HG02852 (cell line): Measurements from ENCODE around the gene MAPKAP1.

Source experiments
- ATAC-seq: cut with Tn5 transposase; IDR thresholded peaks from one replicate; pipeline ENCODE4 v1.9.1; 2021; ENCODE audit warnings: mild to moderate bottlenecking, moderate library complexity; ENCODE audit not compliant: unreplicated experiment

MAPKAP1 gene

DNA sequence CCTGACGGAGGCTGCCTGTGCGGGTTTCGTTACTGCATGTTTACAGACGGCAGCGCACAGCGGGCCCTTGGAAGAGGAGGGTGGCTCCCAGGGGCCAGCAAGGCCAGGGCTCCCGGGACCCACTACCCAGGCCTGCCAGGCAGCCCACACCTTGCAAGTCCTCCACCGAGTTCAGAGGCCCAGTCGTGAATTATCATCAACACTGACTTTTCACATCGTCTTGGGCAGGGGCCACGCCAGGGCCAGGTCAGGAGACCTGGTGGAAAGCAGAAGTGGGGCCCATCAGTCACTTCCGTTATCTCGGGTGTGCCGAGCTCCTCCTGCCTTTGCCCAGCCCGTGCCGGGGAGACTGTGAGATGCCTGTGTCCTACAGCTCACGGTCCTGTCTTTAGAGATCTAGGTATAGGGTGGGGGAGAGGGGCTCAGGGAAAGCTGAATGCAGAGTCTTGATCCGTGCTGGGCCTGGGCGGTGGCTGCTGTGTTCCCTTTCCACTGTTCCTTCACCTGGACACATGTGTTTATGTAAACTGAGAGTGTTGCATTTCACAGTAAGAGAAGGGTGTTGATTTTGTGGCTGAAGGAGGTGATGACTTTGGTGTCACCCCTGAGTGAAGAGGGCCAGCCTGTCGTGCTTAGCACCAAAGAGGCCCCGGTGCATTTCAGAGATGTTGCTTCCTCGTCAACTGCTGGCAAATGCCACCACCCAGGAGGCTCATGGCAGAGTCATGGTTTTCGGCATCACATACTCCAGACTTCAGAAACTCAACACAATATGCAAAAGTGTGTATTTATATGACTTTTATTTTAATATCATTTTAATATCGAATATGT lies 270.2 kb downstream of the MAPKAP1 start:
- no peak for ATAC-seq

DNA sequence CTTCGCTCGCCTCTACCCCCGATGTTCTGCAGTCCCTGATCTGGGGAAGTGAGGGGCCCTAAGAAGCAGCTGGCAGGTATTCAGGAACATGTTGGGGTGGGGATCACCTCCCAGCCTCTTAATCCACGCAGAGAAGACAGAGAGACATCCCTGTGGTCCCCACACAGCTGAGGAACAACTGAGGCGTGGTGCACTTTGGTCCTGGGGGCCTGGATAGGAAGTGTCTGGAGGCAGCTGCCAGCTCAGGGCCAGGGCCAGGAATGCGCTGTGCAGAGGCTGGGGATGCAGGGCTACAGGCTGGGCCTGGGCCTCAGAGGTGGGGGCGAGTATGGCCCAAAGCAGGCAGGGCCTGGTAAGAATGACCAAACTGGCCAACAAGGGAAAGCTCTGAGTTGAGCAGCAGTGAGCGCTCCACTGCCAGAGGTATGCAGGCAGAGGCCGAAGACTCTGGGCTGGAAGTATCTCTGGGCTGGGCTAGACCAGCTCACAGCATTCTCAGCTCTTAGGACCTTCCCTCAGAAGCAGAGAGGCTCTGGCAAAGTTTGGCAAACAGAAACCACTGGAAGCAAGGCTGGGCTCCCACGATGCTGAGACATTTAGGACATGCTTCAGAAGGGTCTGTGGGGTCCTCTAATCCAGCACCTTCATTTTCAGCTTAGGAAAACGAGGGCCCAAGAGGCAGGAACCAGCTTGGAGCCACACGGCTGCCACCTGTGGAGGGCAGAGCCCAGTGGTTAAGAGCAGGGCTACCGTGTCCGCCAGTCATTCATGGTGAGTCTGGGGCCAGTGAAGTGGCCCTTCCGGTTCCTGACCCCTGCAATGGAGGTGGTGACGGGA lies 271.0 kb downstream of the MAPKAP1 start:
- ATAC-seq: no peak

GRCh38 chr9:125434986-125435775 lies 271.8 kb downstream of the MAPKAP1 start:
- ATAC-seq: no peak

DNA sequence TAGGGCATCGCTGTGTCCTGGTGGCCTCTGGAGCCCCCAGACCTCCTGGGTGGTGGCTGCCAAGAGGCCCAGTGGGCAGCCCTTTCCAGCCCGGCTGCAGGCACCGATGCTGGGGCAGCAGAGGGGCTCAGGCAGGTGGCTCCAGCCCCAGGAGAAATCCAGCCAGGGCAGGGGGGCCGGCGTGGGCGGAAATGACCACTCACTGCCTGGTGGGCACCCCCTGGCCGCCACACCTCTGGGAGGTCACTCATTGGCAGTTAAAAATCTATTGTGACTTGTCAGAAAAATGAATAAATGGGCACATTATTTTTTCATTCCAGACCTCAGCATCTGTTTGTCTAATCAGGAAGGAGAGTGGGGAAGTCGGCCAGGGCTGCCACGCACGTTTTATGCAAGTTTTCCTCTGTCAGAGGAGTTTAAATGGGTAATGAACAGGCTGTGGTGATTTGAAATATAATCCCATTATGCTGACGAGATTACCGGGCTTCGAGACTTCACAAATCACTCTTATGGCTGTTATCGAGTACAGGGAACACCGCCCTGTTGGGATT lies 273.5 kb downstream of the MAPKAP1 start:
- ATAC-seq: no peak

DNA sequence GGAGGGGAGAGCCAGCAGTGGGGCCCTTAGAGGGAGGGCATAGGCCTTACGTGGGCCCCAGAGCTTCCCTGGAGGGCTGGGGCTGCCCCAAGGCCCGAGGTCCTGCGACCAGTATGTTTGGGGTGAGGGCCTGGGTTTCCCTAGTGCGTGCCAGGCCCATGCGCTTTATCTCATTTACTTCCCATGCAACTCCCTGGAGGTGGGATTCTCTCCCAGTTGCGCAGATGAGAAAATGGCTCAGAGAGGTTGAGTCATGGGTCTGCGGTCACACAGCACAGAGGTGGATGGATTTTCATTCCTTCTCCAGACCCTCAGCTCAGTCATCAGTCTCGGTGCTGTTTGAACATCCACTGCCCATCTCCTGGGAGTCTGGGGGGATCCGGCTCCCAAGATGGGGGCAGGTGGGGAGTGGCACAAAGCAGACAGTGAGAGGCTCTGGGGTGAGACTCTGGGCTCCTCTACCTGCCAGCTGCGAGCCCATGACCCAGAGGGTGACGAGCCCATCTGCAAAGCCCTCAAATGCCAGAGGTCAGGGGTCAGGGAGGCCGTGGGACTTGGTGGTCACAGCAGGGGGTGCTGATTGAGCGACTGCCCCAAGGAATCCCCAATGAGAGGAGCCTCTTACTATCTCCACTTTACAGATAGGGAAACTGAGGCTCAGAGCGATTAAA lies 274.2 kb downstream of the MAPKAP1 start:
- no peak for ATAC-seq

GRCh38 chr9:125431741-125432271 lies 275.2 kb downstream of the MAPKAP1 start:
- ATAC-seq: no peak

DNA sequence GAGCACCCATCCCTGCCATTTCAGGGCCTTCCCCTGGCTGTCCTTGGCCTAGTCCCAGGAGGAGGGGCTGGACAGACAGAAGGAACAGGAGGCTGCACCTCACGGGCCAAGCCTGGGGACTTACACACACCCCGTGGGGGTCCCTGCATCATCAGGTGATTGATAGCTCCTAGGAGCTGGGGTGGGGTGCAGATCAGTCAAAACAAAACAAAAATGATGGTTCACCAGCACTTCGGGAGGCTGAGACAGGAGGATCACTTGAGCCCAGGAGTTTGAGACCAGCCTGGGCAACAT lies 276.0 kb downstream of the MAPKAP1 start:
- no peak for ATAC-seq

DNA sequence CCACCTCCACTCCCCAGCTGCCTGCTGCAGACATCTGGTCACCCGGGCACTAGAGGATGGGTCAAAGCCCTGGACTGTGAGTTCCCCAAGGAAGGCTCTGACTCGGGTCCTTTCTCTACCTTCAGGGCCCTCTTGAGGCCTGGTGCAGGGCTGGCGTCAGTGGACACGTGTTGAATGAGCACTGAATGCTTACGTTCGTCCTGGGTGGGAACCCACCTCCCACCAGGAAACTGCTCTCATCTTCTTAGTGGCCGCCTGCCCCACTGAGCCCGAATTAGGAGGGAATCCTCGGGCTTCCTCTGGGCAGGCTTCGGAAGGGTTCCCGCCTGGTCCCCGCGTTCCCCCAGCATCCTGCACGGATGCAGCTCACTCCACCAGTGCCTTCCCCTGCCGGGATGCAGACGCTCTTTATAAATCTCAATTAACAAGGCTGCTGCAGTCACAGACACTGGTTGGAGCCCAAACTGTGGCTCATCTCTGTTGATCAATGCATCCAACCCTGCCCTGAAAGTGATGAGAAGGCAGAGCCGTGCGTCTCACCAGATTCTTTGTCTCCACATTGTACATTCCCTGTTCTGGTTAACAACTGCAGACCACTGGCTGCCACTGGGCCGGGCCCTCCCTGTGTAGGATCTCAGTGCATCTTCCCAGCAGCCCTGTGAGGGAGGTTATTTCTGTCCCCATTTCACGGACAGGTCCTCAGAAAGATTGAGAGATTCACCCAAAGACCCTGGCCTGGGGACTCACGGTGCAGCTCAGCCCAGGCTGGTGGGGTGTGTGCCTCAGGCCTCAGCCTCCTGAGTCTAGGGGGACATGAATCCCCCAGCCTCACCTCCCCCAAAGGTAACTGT lies 276.6 kb downstream of the MAPKAP1 start:
- no peak for ATAC-seq

- ATAC-seq: no peak
Measured at GRCh38 chr9:125429476-125430160, 277.4 kb downstream of the MAPKAP1 start.

GRCh38 chr9:125428902-125429467 lies 278.0 kb downstream of the MAPKAP1 start:
- ATAC-seq: no peak

DNA sequence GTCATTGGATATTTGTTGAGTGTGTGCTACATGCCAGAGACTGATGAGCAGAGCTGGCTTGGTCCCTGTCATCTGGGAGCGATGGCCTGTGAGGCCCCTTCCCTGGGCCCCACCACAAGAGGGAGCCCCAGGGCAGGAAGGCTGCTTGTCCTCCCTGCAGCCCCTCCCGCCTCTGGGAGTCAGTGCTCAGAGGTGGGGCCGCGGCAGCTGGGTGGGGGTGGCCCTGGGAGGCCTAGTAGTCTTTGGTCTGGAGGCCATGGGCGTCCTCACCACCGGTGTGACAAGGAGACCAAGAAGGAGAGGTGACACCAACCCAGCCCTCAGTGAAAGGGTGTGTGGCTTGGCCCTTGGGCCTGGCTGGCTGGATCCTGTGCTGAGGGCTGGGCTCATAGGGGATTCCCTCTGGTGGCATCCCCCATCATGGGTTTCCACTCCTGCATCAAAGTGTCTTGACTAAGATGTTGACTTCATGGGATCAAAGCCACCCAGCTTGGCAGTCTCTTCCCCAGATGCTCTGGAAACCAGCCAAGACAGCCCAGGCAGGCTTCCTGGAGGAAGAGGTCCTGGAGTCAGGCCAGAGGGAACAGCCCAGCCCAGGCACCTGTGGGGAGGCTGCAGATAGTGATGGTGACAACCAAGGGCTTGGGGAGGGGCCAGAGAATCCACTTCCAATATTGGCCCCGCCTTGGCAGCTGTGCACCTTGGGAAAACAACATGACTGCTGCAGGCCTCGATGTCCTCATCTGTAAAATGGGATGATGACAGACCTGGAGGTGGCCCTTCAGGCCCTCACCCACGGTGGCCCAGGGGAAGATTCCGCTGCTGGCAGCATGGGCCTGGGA lies 278.7 kb downstream of the MAPKAP1 start:
- ATAC-seq: no peak

DNA sequence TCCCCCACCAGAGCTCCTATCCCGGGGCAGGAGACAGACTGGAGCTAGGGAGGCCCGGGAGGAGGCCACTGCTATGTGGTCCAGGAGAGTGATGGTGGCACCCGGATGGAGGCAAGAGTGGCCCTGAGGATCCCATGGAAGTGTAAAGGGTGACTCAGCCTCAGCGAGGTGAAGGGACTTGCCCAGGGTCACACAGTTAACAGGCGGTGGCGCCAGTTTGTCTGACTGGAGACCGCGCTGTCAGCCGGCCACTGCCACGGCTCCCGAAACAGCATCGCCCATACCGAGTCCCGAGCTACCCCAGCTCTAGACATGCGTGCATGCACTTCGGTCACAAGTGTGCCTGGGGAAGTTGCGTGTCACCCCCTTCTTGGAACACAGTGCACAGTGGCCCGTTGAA lies 279.5 kb downstream of the MAPKAP1 start:
- ATAC-seq: no peak

- ATAC-seq: no peak
Measured at GRCh38 chr9:125426926-125427325, 280.1 kb downstream of the MAPKAP1 start.

- no peak for ATAC-seq
Measured at GRCh38 chr9:125425901-125426515, 281.0 kb downstream of the MAPKAP1 start.

GRCh38 chr9:125425170-125425897 lies 281.7 kb downstream of the MAPKAP1 start:
- ATAC-seq: no peak

DNA sequence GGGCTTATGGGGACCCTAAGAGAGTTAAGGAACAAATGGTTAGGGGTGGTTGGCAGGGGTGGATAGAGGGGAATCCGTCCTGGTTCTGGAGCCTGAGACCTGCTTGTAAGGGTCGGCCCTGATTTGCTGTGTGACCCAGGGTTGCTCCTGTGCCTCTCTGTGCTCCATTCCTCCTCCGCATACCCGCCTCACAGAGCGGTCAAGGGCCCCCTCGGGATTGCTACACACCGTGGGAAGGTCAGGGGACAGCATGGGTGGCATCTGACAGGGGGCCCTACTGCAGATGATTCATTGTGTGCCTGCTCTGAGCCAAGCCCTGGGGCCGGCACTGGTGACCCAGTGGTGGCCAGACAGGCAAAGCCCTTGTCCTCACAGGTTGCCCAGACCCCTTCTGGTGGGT lies 283.0 kb downstream of the MAPKAP1 start:
- no peak for ATAC-seq

DNA sequence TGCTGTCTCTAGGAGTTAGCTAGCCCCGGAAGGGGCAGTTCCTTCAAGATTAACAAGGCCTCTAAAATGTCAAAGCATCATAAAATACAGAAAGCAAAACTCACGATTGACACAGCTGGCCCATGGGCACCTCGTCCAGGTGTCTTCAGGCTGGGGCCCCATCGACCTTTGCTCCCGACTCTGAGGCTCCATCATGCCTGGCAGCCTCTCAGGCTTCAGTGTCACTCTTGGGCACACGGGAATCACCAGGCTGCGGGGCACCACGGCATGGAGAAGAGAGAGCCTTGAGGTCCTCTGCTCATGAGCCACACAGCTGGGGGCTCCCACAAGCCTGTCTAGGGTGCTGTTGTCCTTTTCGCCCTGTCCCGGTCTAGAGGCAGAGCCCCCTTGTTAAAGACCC lies 284.2 kb downstream of the MAPKAP1 start:
- ATAC-seq: no peak
